ENCODE results near the gene MTCL1.

DNA sequence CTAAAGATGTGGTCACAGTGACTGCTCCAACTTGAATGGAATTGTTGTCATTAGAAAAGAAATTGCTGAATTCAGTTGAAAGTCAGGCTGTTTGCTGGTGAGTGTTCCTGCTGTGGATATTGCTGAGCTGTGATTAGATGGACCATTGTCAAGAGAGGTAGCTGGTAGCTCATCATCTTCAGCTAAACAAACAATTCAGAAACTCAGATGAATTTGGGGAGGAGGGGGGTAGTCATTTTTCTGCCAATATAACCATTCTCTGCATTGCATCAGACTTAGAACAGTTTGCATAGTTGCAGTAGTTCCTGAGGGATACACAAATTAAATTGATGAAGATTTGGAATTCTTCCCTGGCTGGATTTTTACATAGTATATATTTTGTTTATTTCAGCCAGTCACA, 108.3 kb downstream of the MTCL1 start:
- TF ChIP-seq, protein P1, sequence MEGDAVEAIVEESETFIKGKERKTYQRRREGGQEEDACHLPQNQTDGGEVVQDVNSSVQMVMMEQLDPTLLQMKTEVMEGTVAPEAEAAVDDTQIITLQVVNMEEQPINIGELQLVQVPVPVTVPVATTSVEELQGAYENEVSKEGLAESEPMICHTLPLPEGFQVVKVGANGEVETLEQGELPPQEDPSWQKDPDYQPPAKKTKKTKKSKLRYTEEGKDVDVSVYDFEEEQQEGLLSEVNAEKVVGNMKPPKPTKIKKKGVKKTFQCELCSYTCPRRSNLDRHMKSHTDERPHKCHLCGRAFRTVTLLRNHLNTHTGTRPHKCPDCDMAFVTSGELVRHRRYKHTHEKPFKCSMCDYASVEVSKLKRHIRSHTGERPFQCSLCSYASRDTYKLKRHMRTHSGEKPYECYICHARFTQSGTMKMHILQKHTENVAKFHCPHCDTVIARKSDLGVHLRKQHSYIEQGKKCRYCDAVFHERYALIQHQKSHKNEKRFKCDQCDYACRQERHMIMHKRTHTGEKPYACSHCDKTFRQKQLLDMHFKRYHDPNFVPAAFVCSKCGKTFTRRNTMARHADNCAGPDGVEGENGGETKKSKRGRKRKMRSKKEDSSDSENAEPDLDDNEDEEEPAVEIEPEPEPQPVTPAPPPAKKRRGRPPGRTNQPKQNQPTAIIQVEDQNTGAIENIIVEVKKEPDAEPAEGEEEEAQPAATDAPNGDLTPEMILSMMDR (IDR thresholded peaks at IDR 0.05) = no peak
- no peak for TF ChIP-seq POLR2AphosphoS5 (IDR thresholded peaks at IDR 0.05)
